NB4 (cell line): ENCODE measurements around the gene WDR62.

ENCODE experiments used
- DNase-seq: peaks from one replicate; pipeline ENCODE4 v3.0.0; 2010; ENCODE audit warnings: low read depth
- H3K4me3 ChIP-seq: one replicate; pipeline ENCODE4 v1.5.1; 2011; ENCODE audit warnings: mild to moderate bottlenecking, low read depth, low read length, moderate library complexity
- CTCF ChIP-seq: IDR thresholded peaks from one replicate; pipeline ENCODE4 v1.5.1; 2012; ENCODE audit warnings: low read depth, low read length
- MAX ChIP-seq: IDR thresholded peaks from 2 replicates; pipeline ENCODE4 v1.6.1; 2011; ENCODE audit warnings: low read depth, low read length
- MYC ChIP-seq: IDR thresholded peaks from 2 replicates; pipeline ENCODE4 v1.6.1; 2011; ENCODE audit warnings: low read depth, low read length
- POLR2A ChIP-seq: IDR thresholded peaks from 2 replicates; pipeline ENCODE4 v1.6.1; 2011; ENCODE audit warnings: mild to moderate bottlenecking; ENCODE audit not compliant: insufficient read length; ENCODE audit errors: extremely low read depth

WDR62 gene

GRCh38 chr19:36140304-36141038 lies 85.8 kb downstream of the WDR62 start:
- DNase-seq = peak; percentile 71
- peak overlapping the region; percentile 92 for H3K4me3 ChIP-seq
- peak; percentile 5 for TF ChIP-seq POLR2A
- TF ChIP-seq MAX = no peak

GRCh38 chr19:36141039-36141927 lies 86.6 kb downstream of the WDR62 start:
- peak; percentile 74 for DNase-seq
- TF ChIP-seq POLR2A (peak; percentile 10), MAX (no peak), CTCF (no peak), MYC (no peak)
- H3K4me3 ChIP-seq = peak overlapping the region; percentile 92

GRCh38 chr19:36142046-36142445 lies 87.3 kb downstream of the WDR62 start:
- no peak for DNase-seq
- no peak for TF ChIP-seq MAX
- TF ChIP-seq POLR2A = no peak
- TF ChIP-seq MYC = no peak
- no peak for TF ChIP-seq CTCF

GRCh38 chr19:36142496-36142895 lies 87.8 kb downstream of the WDR62 start:
- TF ChIP-seq MYC (no peak), CTCF (no peak), MAX (no peak), POLR2A (no peak)
- no peak overlapping the region for H3K4me3 ChIP-seq
- DNase-seq = no peak

More at GRCh38 chr19:36142046-36142445, 87.3 kb downstream of the WDR62 start:
- no peak overlapping the region for H3K4me3 ChIP-seq

GRCh38 chr19:36144624-36145023 lies 89.9 kb downstream of the WDR62 start:
- no peak for TF ChIP-seq MAX
- no peak for TF ChIP-seq MYC
- TF ChIP-seq CTCF = no peak
- no peak for TF ChIP-seq POLR2A

More at GRCh38 chr19:36144624-36145023, 89.9 kb downstream of the WDR62 start:
- DNase-seq = no peak
- H3K4me3 ChIP-seq = no peak overlapping the region
